ENCODE results near the gene THBS3. TPM values are rescaled to one million over a fixed set of nuclear protein-coding genes. Genes with fewer than 3 reads are reported as not detected.

Gene THBS3
- total and polyA plus RNA-seq, 9 of the 15 experiments (the other 6 are each of a cell fraction or from before 2014, with no cell fraction given) = 0.59 to 8.3 (median 3.2) TPM

GRCh38 chr1:155167166-155168104, 40.3 kb downstream of the THBS3 start (continued):
- TF ChIP-seq ZNF717 (CRISPR knock-in tag; IDR thresholded peaks at IDR 0.05) (no peak), MAFG (tag; conservative IDR thresholded peaks at IDR 0.05) (no peak), ILF3 (IDR thresholded peaks at IDR 0.05; ENCODE audit: borderline replicate concordance) (no peak), SRSF3 (IDR thresholded peaks at IDR 0.05; ENCODE audit: insufficient read depth, low read length) (no peak), TAL1 (IDR thresholded peaks at IDR 0.05) (no peak), CREBBP (IDR thresholded peaks at IDR 0.05; ENCODE audit: low read depth, low read length) (no peak), ZNF3 (CRISPR knock-in tag; IDR thresholded peaks at IDR 0.05) (no peak), ZNF507 (tag; conservative IDR thresholded peaks at IDR 0.05) (no peak), ZNF644 (tag; IDR thresholded peaks at IDR 0.05; ENCODE audit: low read depth) (no peak), RBM22 (IDR thresholded peaks at IDR 0.05; ENCODE audit: low read depth, low read length, poor library complexity, severe bottlenecking) (no peak), ZC3H4 (CRISPR knock-in tag; IDR thresholded peaks at IDR 0.05; ENCODE audit: borderline replicate concordance) (no peak), CTCFL (IDR thresholded peaks at IDR 0.05; ENCODE audit: borderline replicate concordance, insufficient read depth, low read depth, low read length, poor library complexity, severe bottlenecking) (peak; percentile 62)
- TF ChIP-seq, protein P1, sequence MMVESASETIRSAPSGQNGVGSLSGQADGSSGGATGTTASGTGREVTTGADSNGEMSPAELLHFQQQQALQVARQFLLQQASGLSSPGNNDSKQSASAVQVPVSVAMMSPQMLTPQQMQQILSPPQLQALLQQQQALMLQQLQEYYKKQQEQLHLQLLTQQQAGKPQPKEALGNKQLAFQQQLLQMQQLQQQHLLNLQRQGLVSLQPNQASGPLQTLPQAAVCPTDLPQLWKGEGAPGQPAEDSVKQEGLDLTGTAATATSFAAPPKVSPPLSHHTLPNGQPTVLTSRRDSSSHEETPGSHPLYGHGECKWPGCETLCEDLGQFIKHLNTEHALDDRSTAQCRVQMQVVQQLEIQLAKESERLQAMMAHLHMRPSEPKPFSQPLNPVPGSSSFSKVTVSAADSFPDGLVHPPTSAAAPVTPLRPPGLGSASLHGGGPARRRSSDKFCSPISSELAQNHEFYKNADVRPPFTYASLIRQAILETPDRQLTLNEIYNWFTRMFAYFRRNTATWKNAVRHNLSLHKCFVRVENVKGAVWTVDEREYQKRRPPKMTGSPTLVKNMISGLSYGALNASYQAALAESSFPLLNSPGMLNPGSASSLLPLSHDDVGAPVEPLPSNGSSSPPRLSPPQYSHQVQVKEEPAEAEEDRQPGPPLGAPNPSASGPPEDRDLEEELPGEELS (CRISPR knock-in tag; IDR thresholded peaks at IDR 0.05; ENCODE audit: borderline replicate concordance) = no peak
- TF ChIP-seq, protein P2, sequence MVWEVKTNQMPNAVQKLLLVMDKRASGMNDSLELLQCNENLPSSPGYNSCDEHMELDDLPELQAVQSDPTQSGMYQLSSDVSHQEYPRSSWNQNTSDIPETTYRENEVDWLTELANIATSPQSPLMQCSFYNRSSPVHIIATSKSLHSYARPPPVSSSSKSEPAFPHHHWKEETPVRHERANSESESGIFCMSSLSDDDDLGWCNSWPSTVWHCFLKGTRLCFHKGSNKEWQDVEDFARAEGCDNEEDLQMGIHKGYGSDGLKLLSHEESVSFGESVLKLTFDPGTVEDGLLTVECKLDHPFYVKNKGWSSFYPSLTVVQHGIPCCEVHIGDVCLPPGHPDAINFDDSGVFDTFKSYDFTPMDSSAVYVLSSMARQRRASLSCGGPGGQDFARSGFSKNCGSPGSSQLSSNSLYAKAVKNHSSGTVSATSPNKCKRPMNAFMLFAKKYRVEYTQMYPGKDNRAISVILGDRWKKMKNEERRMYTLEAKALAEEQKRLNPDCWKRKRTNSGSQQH (CRISPR knock-in tag; IDR thresholded peaks at IDR 0.05) = no peak
- TF ChIP-seq, protein P3, sequence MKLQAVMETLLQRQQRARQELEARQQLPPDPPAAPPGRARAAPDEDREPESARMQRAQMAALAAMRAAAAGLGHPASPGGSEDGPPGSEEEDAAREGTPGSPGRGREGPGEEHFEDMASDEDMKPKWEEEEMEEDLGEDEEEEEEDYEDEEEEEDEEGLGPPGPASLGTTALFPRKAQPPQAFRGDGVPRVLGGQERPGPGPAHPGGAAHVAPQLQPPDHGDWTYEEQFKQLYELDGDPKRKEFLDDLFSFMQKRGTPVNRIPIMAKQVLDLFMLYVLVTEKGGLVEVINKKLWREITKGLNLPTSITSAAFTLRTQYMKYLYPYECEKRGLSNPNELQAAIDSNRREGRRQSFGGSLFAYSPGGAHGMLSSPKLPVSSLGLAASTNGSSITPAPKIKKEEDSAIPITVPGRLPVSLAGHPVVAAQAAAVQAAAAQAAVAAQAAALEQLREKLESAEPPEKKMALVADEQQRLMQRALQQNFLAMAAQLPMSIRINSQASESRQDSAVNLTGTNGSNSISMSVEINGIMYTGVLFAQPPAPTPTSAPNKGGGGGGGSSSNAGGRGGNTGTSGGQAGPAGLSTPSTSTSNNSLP (IDR thresholded peaks at IDR 0.05; ENCODE audit: borderline replicate concordance, low read depth, low read length) = no peak
- TF ChIP-seq, protein P4, sequence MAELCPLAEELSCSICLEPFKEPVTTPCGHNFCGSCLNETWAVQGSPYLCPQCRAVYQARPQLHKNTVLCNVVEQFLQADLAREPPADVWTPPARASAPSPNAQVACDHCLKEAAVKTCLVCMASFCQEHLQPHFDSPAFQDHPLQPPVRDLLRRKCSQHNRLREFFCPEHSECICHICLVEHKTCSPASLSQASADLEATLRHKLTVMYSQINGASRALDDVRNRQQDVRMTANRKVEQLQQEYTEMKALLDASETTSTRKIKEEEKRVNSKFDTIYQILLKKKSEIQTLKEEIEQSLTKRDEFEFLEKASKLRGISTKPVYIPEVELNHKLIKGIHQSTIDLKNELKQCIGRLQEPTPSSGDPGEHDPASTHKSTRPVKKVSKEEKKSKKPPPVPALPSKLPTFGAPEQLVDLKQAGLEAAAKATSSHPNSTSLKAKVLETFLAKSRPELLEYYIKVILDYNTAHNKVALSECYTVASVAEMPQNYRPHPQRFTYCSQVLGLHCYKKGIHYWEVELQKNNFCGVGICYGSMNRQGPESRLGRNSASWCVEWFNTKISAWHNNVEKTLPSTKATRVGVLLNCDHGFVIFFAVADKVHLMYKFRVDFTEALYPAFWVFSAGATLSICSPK (IDR thresholded peaks at IDR 0.05; ENCODE audit: borderline replicate concordance) = no peak
- TF ChIP-seq, protein P5, sequence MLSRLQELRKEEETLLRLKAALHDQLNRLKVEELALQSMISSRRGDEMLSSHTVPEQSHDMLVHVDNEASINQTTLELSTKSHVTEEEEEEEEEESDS (CRISPR knock-in tag; IDR thresholded peaks at IDR 0.05) = no peak
